Measurements from ENCODE around the gene CASP5.

- no peak for TF ChIP-seq CTCF (IDR thresholded peaks at IDR 0.05; ENCODE audit: poor library complexity)
- TF ChIP-seq EZH2 (IDR thresholded peaks at IDR 0.05; ENCODE audit: borderline replicate concordance) = no peak
Measured at GRCh38 chr11:105033343-105033742, 10.4 kb upstream of the CASP5 start.

Data from hepatocyte (in vitro differentiated cells).